Hindlimb muscle (tissue), 1 donor: ENCODE data around the gene ADAMTS16. TPM values are rescaled to one million over a fixed set of nuclear protein-coding genes. Genes with fewer than 3 reads are reported as not detected.
"Not testable (repeated sequence)": the region's sequence is repeated elsewhere in the genome, so short reads cannot be mapped to it uniquely, and the experiment has no call there.

ENCODE experiments used
- DNase-seq: peaks from one replicate; pipeline ENCODE4 v3.0.0-alpha.2; 2013
- polyA plus RNA-seq: library from polyadenylated mRNA; unstranded; fragments of 120-200 nt; gene quantifications from one replicate; pipeline ENCODE4 v1.2.1, GENCODE V29; 2013; ENCODE audit not compliant: insufficient read length

Gene ADAMTS16, protein sequence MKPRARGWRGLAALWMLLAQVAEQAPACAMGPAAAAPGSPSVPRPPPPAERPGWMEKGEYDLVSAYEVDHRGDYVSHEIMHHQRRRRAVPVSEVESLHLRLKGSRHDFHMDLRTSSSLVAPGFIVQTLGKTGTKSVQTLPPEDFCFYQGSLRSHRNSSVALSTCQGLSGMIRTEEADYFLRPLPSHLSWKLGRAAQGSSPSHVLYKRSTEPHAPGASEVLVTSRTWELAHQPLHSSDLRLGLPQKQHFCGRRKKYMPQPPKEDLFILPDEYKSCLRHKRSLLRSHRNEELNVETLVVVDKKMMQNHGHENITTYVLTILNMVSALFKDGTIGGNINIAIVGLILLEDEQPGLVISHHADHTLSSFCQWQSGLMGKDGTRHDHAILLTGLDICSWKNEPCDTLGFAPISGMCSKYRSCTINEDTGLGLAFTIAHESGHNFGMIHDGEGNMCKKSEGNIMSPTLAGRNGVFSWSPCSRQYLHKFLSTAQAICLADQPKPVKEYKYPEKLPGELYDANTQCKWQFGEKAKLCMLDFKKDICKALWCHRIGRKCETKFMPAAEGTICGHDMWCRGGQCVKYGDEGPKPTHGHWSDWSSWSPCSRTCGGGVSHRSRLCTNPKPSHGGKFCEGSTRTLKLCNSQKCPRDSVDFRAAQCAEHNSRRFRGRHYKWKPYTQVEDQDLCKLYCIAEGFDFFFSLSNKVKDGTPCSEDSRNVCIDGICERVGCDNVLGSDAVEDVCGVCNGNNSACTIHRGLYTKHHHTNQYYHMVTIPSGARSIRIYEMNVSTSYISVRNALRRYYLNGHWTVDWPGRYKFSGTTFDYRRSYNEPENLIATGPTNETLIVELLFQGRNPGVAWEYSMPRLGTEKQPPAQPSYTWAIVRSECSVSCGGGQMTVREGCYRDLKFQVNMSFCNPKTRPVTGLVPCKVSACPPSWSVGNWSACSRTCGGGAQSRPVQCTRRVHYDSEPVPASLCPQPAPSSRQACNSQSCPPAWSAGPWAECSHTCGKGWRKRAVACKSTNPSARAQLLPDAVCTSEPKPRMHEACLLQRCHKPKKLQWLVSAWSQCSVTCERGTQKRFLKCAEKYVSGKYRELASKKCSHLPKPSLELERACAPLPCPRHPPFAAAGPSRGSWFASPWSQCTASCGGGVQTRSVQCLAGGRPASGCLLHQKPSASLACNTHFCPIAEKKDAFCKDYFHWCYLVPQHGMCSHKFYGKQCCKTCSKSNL
- polyA plus RNA-seq: 7.4 TPM

DNA sequence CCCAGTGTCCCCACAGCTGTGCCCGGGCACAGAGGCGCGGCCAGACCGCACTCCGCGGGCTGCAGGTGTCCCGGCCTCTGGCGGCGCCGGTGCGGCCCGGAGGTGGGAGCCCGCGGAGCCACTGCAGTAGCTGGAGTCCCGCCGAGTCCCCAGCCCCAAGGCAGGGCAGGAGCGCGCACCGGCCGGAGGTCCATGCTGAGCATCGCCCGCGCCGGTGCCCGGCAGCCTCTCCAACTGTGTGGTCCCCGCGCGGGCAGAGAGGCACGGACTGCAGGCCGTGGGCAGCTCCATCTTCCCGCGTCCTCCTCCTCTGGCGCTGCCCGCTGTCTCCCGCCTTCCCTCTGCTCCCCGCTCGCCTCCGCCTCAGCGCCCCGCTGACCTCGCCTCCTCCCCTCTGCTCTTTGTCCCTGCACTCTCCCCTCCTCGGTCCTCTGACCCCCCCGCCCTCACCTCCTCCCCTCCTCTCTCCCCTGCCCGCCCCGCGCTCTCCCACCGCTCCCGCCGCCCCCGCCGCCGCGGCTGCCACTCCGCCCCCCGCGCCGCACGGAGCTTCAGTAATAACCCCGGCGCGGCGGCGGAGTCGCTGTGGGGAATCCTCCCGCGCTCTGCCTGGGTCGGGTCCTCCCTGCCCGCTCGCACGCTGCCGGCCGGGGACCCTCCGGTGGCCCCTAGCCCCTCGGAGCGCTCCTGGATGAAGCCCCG lies at the start of gene ADAMTS16:
ADAMTS16 (plus strand) TSS at position 554 of the 702 bp plus-strand sequence; CDS start at position 692, 138 bp downstream.
- DNase-seq: no peak

DNA sequence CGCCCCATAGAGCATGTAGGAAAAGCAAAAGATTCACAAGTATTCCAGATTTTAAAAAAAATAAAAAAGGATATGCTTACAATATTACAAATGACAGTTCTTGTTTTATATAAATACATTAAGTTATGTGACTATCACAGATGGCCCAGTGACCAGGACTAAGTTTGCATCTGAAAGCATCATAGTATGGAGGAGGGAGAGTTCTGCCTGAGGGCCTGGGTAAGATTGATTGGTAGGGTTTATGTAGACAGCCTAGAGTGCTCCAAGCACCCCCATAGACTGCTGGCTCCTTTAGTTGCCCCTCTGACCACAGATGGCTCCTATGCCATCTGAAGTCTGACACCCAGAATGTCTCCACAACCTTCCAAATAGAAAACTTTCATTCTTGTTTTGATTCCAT lies 48.0 kb upstream of the ADAMTS16 start:
- DNase-seq: no peak

DNA sequence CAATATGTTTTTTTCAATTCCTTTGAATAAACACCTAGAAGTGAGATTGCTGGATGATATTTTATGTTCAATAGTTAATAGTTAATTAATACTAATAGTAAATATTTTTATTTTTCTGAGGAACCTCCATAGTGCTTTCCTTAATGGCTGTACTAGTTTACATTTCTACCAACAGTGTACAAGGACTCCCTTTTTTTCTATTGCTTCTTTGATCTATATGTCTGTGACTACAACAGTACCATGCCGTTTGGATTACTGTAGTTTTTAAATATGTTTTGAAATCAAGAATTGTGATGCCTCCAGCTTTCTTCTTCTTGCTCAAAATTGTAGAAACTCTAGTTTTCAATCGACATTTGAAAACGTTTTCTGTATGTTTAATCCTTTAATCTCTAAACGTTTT lies 39.5 kb upstream of the ADAMTS16 start:
- no peak for DNase-seq

DNA sequence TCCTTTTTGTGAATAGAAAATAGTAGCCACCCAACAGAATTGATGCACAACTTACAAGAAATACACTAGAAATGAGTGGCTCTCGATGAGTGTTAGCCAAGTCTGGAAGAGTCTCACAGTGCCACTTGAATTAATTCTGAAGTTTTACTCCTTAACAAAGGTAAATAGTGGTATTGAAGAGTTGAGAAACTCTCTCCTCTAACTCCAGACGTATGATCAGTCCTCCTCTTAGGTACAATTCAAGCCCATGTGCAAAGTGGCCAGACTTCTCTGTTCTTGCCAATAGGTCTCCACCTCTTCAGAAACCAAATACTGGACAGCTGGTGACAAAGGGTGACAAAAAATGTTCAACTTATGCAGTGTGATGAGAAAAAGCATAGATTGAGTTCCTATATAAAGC lies 38.5 kb upstream of the ADAMTS16 start:
- DNase-seq: no peak

DNA sequence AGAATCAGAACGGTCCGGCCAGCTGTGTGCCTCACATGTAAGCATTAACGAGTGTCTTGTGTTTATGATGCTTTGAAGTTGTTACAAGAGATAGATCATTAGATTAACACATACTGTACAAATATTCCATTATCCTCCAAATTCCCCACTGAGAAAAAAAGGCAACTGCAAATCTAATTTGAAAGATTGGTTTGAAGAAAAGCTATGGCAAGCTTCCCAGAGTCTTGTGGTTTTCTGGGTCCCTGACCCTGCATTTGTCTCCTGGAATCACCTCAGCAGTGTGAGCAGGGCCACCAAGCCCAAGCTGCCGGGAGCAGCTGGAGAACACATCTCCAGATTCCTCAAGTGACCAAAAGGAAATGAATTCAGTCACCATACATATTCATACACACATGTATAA lies 36.9 kb upstream of the ADAMTS16 start:
- DNase-seq: no peak

DNA sequence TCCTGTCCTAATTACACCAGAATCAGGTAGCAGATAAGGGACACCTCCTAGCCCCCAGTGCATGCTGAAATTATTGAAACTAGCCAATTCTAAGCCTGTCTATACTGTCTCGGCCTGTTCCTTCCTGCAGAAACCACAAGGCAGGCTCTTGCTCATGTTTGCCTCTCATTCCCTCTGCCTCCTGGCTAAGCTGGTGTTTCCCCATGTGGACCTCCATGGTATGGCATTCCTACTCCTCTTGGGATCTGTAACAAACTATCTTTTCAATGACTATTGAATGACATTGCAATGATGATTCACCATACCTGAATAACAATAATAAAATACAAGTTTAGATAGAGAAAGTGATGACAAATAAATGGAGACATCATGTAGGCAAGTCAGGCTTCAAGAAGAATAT lies 35.6 kb upstream of the ADAMTS16 start:
- no peak for DNase-seq

DNA sequence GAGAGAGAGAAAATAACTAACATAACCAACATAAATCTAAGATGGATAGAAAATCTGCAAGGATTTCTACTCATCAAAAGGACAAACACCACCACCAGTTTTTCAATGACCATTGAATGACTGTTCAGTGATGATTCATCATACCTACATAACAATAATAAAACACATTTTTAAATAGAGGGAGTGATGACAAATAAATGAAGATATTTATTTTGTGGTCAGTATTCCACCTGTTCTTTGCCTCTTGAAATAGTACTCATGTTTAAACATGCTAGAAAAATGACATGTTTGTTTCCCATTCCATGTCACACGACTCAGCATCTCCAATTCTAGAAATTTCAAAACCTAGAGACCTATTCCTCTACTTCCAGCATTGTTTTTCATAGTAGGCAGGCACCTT lies 34.6 kb upstream of the ADAMTS16 start:
- DNase-seq: no peak

DNA sequence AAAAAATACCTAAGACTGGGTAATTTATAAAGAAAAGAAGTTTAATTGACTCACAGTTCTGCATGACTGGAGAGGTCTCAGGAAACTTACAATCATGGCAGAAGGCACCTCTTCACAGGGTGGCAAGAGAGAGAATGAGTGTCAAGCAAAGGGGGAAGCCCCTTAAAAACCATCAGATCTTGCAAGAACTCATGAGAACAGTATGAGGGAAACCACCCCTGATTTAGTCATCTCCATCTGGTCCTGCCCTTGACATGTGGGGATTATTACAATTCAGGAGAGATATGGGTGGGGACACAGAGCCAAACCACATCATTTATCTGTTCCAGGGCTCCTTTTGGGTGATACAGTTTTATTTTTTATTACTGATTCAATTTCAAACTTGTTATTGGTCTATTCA lies 23.2 kb upstream of the ADAMTS16 start:
- no peak for DNase-seq

DNA sequence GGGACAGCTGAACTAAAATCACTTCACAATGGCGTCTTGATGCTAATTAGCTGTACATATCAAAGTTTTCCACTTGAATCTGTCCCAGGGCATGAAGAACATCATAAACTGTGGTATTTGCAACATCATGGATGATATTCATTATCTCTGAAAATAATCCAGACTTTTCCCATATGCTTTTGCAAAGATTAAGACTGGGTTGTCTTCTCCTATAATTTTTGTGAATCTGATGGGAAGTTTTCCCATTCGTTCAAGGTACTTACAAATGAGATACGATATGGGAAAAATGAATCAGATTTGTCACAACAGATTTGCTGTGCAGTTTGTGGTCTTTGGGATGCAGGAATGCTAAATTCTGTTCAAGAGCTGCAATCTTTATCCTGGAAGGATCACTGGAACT lies 17.4 kb upstream of the ADAMTS16 start:
- no peak for DNase-seq

DNA sequence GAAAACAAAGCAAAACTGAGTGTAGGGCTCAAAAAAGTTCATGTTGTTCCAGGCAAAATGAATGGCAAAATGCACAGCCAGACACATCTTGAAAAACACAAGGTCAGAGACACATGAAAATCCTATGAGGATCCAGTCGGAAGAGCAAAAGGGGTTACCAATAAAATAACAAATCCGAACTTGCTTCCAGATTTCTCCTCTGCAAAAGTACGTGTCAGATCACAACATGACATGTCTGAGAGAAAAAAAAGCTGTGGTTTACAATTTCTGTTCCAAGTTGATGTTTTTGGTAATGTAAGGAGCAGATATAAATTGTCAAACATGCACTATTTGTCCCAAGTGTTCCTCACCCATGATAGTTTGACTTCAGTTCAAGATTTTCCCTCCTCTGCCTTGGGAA lies 15.9 kb upstream of the ADAMTS16 start:
- no peak for DNase-seq

DNA sequence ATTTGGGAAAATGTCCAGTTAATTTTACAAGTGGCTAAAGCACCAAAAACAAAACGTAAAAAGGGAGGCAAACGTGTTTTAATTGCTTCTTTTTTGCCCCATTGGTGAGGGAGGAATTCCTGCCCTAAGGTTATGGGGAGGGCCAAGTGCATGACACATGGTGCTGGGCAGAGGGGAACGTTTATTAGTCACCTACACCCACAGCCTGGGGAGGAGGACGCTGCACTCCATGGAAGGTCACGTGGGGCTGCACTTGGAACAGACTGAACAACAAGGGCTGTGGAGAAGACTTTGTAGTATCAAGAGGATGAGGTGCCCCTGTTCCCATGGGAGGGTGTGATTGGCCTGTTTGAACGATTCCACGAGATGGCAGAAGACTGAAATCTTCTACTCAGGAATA lies 13.7 kb upstream of the ADAMTS16 start:
- DNase-seq: no peak

DNA sequence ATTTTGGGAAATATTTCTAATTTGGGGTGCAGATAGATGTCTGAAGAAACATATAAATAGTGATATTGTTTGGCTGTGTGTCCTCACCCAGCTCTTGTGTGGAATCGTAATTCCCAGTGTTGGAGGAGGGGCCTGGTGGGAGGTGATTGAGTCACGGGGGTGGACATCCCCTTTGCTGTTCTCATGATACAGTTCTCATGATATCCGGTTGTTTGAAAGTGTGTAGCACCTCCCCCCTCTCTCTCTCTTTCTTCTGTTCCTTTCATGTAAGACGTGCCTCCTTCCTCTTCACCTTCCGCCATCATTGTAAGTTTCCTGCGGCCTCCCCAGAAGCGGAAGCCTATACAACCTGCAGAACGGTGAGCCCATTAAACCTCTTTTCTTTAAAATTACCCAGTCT lies 11.4 kb upstream of the ADAMTS16 start:
- no peak for DNase-seq

DNA sequence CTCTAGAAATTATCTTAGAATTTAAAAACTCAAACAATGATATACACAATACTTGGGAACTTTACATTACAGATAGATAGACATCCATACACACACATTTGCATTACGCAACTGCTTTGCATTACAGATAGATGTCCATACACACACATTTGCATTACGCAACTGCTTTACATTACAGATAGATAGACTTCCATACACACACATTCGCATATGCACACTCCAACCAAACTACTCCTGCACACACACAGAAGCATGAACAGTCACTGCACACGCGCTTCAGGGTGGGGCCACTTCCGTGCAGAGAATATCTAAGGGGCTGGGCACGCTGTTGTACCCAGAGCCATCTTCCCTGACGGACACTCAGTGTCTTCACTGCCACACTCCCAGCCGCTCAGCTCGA lies 7.9 kb upstream of the ADAMTS16 start:
- DNase-seq: no peak

DNA sequence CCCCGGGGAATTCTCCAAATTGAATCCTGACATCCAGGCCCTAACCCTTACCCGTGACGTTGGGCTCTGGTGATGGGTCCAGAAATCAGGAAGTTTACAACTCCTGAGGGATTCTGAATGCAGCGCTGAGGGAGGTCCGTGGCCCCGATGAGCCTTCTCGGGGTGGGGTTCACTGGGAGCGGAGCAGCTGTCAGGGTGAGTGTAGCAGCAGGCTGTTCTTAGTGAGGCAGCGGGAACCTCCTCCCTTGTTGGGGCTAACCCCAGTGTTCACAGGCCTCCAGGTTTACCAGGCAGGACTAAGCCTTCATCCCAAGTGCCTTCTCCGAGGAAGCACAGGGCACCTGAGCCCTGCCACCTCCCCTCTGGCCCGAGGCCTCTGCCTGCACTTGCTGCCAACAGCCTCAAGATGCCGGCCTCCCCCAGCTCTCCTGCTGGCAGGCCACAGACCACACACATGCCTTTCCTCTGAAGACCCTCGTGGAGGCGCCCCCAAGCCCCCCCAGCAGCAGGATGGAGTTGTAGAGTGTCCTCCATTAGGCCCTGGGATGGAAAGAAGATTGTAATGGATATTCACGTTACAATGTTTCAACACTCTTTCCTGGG lies 7.3 kb upstream of the ADAMTS16 start:
- DNase-seq: no peak

DNA sequence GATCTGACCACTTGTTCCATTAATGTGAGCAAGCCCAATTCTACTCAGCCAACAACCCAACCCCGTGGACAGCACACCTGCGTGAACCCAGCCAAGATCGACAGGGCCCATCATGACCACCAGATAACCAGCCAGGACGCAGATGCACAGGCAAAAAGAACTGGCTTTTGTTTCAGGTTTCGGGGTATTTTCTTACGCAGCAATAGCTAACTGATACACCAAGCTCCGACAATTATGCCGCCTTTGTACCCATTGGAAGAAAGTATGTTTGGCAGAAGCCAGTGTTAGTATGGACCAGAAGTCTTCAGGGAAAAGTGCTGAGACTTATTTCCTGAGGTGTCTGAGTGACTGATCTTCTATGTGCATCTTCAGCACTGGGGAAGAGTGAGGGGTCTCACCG lies 6.0 kb upstream of the ADAMTS16 start:
- no peak for DNase-seq

DNA sequence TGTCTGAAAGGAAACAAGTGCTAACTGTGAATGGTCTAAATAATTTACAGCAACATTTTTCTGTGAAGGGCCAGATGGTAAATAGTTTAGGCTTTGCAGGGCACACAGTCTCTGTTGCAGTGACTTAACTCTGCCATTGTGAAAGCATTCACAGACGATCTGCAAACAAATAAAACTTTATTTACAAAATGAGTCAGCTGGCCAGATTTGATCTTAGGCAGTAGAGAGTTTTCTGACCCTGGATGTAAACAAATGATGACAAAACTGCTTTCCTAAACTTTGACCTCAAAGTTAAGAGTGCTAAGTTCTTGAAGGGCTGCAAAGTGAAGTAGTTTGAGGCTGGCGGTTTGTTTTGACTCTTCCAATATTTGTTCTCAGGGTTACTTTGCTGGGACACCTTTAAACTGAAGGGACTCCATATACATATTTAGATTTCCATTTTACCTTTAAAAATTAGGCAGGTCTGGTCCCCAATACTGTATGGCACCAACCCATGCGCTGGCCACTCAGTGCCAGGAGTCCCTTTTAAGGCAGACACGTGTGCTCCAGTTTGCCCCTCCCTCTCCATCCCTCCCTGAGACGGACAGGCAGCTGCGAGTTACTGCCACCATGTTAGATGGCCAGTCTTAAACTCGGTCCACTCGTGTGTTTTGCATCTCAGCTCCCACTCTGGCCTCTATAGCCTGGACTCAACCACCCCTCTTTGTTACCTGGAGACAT lies 4.0 kb upstream of the ADAMTS16 start:
- DNase-seq: no peak

DNA sequence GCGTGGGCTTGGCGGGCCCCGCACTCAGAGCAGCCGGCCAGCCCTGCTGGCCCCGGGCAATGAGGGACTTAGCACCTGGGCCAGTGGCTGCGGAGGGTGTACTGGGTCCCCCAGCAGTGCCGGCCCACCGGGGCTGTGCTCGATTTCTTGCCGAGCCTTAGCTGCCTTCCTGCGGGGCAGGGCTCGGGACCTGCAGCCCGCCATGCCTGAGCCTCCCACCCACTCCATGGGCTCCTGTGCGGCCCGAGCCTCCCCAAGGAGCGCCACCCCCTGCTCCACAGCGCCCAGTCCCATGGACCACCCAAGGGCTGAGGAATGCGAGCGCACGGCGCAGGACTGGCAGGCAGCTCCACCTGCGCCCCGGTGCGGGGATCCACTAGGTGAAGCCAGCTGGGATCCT lies 2.3 kb upstream of the ADAMTS16 start:
- DNase-seq: not testable (repeated sequence)

DNA sequence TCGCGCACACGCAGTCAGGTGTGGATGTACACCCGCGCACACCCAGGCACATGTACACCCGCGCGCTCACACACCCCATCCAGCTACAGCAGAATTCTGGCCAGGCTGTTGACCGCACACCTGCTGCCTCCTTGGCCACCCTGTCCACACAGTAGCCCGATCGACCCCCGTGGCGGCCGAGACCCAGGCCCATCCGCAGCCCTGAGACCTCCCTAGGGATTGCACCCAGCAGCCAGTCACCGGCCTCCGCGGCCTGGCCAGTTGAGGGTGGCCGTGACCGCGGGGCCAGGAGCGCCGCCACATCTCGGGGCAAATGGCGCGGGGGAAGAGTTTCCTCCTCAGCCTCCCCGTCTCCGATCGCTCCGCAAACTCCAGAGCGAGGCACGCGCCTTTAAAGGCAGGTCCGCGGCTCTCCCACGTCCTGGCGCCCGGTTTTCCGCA lies 774 bp upstream of the ADAMTS16 start:
- DNase-seq: no peak

DNA sequence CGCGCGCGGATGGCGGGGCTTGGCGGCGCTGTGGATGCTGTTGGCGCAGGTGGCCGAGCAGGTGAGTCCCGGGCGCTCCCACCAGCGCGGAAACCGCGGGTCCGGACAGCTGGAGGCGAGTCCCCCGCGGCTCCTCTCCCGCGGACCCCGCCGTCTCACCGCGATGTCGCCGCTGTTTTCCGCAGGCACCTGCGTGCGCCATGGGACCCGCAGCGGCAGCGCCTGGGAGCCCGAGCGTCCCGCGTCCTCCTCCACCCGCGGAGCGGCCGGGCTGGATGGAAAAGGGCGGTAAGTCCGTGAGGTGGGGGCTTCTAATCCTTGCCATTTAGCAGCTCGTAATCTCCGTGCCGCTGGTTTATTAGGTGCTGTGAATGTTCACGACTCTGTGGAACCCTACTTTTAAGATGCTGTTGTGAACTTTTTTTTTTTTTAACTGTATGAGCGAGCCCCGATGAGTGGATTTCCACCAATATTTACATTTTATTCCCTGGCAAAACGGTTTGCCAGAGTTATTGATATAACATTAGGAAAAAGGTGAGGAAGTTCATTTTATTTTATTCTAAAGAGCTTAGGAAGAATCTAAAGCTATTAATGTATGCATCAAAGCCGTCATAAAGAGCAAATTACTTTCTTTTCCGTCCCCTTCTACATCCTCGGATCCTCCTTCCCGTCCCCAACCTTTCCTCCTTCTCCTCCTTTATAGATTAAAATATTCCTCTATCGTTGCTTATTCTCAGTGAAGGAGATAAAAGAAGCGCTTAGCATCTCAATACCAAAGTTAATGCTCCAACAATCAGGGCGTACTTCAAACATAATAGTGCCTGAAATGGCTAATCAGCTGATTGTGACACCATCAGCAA lies 579 bp downstream of the ADAMTS16 start:
- no peak for DNase-seq

DNA sequence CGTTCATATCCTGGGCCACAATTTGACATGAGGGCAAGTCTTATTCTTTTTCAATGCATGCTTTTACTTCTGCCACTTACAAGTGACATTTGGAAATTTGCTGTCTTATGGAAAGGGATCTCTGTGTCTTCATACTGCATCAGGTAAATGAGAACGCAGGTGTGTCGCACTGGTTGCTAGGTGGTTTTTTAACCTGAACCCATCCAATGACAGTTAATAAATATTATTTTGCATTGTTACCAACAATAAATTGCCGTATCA lies 1.1 kb downstream of the ADAMTS16 start:
- no peak for DNase-seq
